GM12878 (cell line): Measurements from ENCODE around the gene MRPL49. TPM values are rescaled to one million over a fixed set of nuclear protein-coding genes. Genes with fewer than 3 reads are reported as not detected.
"Not testable (repeated sequence)": the region's sequence is repeated elsewhere in the genome, so short reads cannot be mapped to it uniquely, and the experiment has no call there.

Experiments
- ATAC-seq: fragments of 200-7000 bp; cut with Tn5 transposase; 3 replicates; pipeline ENCODE4 v1.9.1; 2020; ENCODE audit warnings: mild to moderate bottlenecking, moderate library complexity
- BruUV-seq: library from RNA; stranded (reverse); fragments of 400-500 nt; replicated peaks from 2 replicates; lab custom pipeline; 2021; lab: Mats Ljungman, UMichigan
- CTCF ChIA-PET: fragments of 300-600 bp; sonication (Branson Sonifier 250); formaldehyde crosslinking; extraction: SDS; loops from one replicate; lab custom pipeline; 2021; ENCODE audit warnings: inconsistent platforms; lab: Yijun Ruan, JAX
- POLR2A ChIA-PET: fragments of 350-600 bp; formaldehyde crosslinking; extraction: SDS; loops from one replicate; lab custom pipeline; 2021; ENCODE audit warnings: inconsistent platforms; lab: Charles Lee
- RAD21 ChIA-PET: fragments of 300-600 bp; sonication (Branson Sonifier 250); formaldehyde crosslinking; loops from one replicate; lab custom pipeline; 2023; ENCODE audit warnings: antibody characterized with exemption; ENCODE audit not compliant: unreplicated experiment; lab: Charles Lee
- SMC1A ChIA-PET: fragments of 300-600 bp; sonication (Branson Sonifier 250); formaldehyde crosslinking; loops from one replicate; lab custom pipeline; 2023; ENCODE audit not compliant: unreplicated experiment, uncharacterized antibody; lab: Charles Lee
- DNase-seq: peaks from one replicate; pipeline ENCODE4 v3.0.0-alpha.2; 2011; ENCODE audit warnings: low read depth, low spot score
- FAIRE-seq: peaks from 3 replicates; lab custom pipeline; 2011; peaks lifted over from hg19 to GRCh38; lab: Jason Lieb, UNC
- H2AFZ ChIP-seq: 2 replicates; pipeline ENCODE4 v1.6.0; 2011; ENCODE audit warnings: low read depth, low read length, control low read depth; ENCODE audit not compliant: control insufficient read depth
- H3K27ac ChIP-seq: 2 replicates; pipeline ENCODE4 v1.5.1; 2011; ENCODE audit warnings: control low read depth; ENCODE audit not compliant: control insufficient read depth, insufficient read depth
- H3K27me3 ChIP-seq, 2 experiments: replicated peaks in 1 of 2; 2 replicates each; pipeline versions ENCODE4 v1.6.0 to v1.6.1; 2011; ENCODE audit warnings: low read length in 1 of 2; ENCODE audit not compliant: control insufficient read depth in 2 of 2, insufficient read depth in 2 of 2
- H3K36me3 ChIP-seq, 2 experiments: 2 replicates each; pipeline ENCODE4 v1.5.1; 2011; ENCODE audit warnings: low read length in 1 of 2; ENCODE audit not compliant: control insufficient read depth in 2 of 2, insufficient read depth in 2 of 2
- H3K4me1 ChIP-seq: 2 replicates; pipeline ENCODE4 v1.6.1; 2011; ENCODE audit warnings: mild to moderate bottlenecking, low read length, moderate library complexity, mixed read lengths; ENCODE audit not compliant: control insufficient read depth, insufficient read depth
- H3K4me2 ChIP-seq: 2 replicates; pipeline ENCODE4 v1.6.0; 2011; ENCODE audit warnings: control low read depth; ENCODE audit not compliant: control insufficient read depth, insufficient read depth
- H3K4me3 ChIP-seq: fragments of 200-600 bp; sonication (generic); 2 replicates; pipeline ENCODE4 v1.5.1; 2016
- H3K79me2 ChIP-seq: 2 replicates; pipeline ENCODE4 v1.6.0; 2011; ENCODE audit warnings: low read length; ENCODE audit not compliant: control insufficient read depth, insufficient read depth
- H3K9ac ChIP-seq: 2 replicates; pipeline ENCODE4 v1.8.0; 2011; ENCODE audit warnings: low read length, control low read depth, mixed read lengths; ENCODE audit not compliant: control insufficient read depth, insufficient read depth
- H3K9me3 ChIP-seq: replicated peaks from 3 replicates; pipeline ENCODE4 v1.5.1; 2011; ENCODE audit warnings: mild to moderate bottlenecking, low read length; ENCODE audit not compliant: control insufficient read depth, insufficient read depth
- H4K20me1 ChIP-seq: 2 replicates; pipeline ENCODE4 v1.6.0; 2011; ENCODE audit not compliant: control insufficient read depth, insufficient read depth
- KLF5 ChIP-seq: fragments of 450-650 bp; IDR thresholded peaks from 2 replicates; pipeline ENCODE4 v1.6.1; 2014; ENCODE audit warnings: mild to moderate bottlenecking; ENCODE audit not compliant: partially characterized antibody
- ZNF217 ChIP-seq: fragments of 450-650 bp; IDR thresholded peaks from 2 replicates; pipeline ENCODE4 v1.6.1; 2017; ENCODE audit warnings: antibody characterized with exemption, mild to moderate bottlenecking
- WGBS: methylation state at CpG from one replicate; pipeline ENCODE4 v1.1.6; 2016; ENCODE audit warnings: low lambda C conversion rate; ENCODE audit not compliant: insufficient replicate concordance, insufficient coverage; ENCODE audit errors: missing lambda C conversion rate; 5-methylcytosine and 5-hydroxymethylcytosine counted together
- in situ Hi-C: fragments of 300-500 bp; cut with MboI; formaldehyde crosslinking; loops from 9 replicates; pipeline ENCODE4 v1.14.3; 2018; ENCODE audit warnings: mixed read lengths
- intact Hi-C: fragments of 100-400 bp; cut with micrococcal nuclease; formaldehyde crosslinking; loops from one replicate; pipeline ENCODE4 v1.14.2; 2022; ENCODE audit not compliant: unreplicated experiment
- polyA plus RNA-seq, 11 experiments: library from polyadenylated mRNA; depleted of rRNA in 4 of 11; unstranded in 6 of 11; stranded (reverse) in 5 of 11; fragments of >200 nt; fragmentation: Nextera tagmentation in 4 of 11; fragmentation: Illumina TruSeq in 1 of 11; extraction: Ambion mirVana in 4 of 11; extraction: Trizol in 1 of 11; gene quantifications; 1 replicate in 1 of 11; 2 replicates in 10 of 11; pipeline versions ENCODE4 v1.2.1 to v1.2.3, GENCODE V29; 2011 to 2016; ENCODE audit warnings: inconsistent platforms in 2 of 11, missing spikeins in 2 of 11, low read depth in 1 of 11
- total RNA-seq, 4 experiments: library from RNA; depleted of rRNA in 3 of 4; stranded (reverse); fragments of >200 nt in 3 of 4; fragmentation: Illumina TruSeq in 1 of 4; extraction: Trizol in 1 of 4; gene quantifications; 2 replicates each; pipeline versions ENCODE4 v1.2.1 to v1.2.3, GENCODE V29; 2013 to 2021
- TF ChIP-seq, protein P1 (sequence below): fragments of 450-650 bp; conservative IDR thresholded peaks from 2 replicates; pipeline ENCODE4 v1.6.1; 2017; ENCODE audit warnings: mild to moderate bottlenecking, moderate library complexity
- TF ChIP-seq, protein P2 (sequence below): IDR thresholded peaks from 2 replicates; pipeline ENCODE4 v1.6.1; 2012; ENCODE audit warnings: mild to moderate bottlenecking, low read depth, low read length
- TF ChIP-seq, protein P3 (sequence below): IDR thresholded peaks from 2 replicates; pipeline ENCODE4 v1.6.1; 2011; ENCODE audit warnings: low read depth, low read length, improper control_type of control experiment, borderline replicate concordance

MRPL49 gene
- total and polyA plus RNA-seq, 10 of the 15 experiments (the other 5 are each of a cell fraction or from before 2014, with no cell fraction given), result 42.0 to 116 (median 71.7) TPM

DNA sequence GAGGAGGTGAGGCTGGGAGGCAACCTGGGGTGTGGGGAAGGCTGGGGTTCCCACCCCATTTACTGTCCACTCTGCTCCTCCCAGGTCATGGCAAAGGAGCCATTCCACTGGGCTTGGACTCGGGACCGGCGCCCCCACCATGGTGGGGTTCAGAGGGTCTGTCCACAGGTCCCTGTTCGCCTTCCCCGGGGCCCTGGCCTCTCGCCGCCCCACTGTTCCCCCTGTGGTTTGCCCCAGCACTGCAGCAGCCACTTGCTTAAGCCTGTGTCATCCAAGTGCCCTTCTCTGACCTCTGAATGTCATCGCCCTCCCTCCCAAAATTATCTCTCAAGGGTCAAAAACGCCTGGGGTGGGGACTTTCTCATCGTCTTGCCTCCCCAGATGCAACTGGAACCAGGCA is 50.5 kb downstream of the MRPL49 start:
- Histone ChIP-seq H3K27ac (no peak overlapping the region), H4K20me1 (no peaks in the 10 kb centered on the region), H3K4me3 (no peak overlapping the region), H3K9me3 (no peaks in the 10 kb centered on the region), H3K27me3 (no peaks in the 10 kb centered on the region), H3K4me1 (peaks cover 6% of the 10 kb centered on the region), H3K4me2 (no peak overlapping the region), H2AFZ (no peak overlapping the region), H3K79me2 (no peaks in the 10 kb centered on the region), H3K9ac (no peak overlapping the region), H3K36me3 (no peaks in the 10 kb centered on the region)
- BruUV-seq, result no TSS peak
- ChIA-PET POLR2A (no interaction called here), RAD21 (no interaction called here), SMC1A (no interaction called here), CTCF (no interaction called here)
- TF ChIP-seq KLF5 (no peak), ZNF217 (no peak)
- TF ChIP-seq, protein P1, sequence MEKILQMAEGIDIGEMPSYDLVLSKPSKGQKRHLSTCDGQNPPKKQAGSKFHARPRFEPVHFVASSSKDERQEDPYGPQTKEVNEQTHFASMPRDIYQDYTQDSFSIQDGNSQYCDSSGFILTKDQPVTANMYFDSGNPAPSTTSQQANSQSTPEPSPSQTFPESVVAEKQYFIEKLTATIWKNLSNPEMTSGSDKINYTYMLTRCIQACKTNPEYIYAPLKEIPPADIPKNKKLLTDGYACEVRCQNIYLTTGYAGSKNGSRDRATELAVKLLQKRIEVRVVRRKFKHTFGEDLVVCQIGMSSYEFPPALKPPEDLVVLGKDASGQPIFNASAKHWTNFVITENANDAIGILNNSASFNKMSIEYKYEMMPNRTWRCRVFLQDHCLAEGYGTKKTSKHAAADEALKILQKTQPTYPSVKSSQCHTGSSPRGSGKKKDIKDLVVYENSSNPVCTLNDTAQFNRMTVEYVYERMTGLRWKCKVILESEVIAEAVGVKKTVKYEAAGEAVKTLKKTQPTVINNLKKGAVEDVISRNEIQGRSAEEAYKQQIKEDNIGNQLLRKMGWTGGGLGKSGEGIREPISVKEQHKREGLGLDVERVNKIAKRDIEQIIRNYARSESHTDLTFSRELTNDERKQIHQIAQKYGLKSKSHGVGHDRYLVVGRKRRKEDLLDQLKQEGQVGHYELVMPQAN, result no peak
- TF ChIP-seq, protein P2, sequence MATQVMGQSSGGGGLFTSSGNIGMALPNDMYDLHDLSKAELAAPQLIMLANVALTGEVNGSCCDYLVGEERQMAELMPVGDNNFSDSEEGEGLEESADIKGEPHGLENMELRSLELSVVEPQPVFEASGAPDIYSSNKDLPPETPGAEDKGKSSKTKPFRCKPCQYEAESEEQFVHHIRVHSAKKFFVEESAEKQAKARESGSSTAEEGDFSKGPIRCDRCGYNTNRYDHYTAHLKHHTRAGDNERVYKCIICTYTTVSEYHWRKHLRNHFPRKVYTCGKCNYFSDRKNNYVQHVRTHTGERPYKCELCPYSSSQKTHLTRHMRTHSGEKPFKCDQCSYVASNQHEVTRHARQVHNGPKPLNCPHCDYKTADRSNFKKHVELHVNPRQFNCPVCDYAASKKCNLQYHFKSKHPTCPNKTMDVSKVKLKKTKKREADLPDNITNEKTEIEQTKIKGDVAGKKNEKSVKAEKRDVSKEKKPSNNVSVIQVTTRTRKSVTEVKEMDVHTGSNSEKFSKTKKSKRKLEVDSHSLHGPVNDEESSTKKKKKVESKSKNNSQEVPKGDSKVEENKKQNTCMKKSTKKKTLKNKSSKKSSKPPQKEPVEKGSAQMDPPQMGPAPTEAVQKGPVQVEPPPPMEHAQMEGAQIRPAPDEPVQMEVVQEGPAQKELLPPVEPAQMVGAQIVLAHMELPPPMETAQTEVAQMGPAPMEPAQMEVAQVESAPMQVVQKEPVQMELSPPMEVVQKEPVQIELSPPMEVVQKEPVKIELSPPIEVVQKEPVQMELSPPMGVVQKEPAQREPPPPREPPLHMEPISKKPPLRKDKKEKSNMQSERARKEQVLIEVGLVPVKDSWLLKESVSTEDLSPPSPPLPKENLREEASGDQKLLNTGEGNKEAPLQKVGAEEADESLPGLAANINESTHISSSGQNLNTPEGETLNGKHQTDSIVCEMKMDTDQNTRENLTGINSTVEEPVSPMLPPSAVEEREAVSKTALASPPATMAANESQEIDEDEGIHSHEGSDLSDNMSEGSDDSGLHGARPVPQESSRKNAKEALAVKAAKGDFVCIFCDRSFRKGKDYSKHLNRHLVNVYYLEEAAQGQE, result no peak
- TF ChIP-seq, protein P3, sequence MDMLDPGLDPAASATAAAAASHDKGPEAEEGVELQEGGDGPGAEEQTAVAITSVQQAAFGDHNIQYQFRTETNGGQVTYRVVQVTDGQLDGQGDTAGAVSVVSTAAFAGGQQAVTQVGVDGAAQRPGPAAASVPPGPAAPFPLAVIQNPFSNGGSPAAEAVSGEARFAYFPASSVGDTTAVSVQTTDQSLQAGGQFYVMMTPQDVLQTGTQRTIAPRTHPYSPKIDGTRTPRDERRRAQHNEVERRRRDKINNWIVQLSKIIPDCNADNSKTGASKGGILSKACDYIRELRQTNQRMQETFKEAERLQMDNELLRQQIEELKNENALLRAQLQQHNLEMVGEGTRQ, result no peak
- intact Hi-C loops, result no loop called here
- ATAC-seq, result no peak
- 81% methylated on average over 10 of the region's 10 CpGs for WGBS
- FAIRE-seq, result no peak
- no peak for DNase-seq
- in situ Hi-C loops, result no loop called here

DNA sequence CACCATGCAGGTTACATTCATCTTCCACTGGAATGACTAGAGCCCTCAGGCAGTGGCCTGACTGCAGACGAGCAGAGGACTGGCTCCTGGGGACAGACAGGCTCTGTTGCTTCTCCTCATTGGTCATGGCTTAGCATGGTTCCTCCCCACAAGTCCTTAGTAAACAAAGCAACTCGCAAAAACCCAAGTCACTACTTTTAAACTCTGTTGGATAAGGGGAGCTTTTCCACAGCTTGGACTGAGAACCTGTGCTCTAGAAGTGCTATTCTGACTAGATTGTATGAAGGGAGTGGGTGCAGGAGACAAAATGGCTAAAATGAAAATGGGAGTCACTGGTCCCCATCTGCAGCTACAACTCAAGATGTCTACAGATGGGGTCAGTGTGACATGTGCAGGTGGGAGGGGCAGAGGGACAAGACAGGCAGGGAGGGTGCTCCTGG is 52.5 kb downstream of the MRPL49 start:
- in situ Hi-C loops, H3K4me3 ChIP-seq, H3K4me1 ChIP-seq, H3K79me2 ChIP-seq, H3K9ac ChIP-seq, FAIRE-seq, DNase-seq, H3K4me2 ChIP-seq, H3K27ac ChIP-seq, intact Hi-C loops, H2AFZ ChIP-seq, POLR2A ChIA-PET, H4K20me1 ChIP-seq, H3K9me3 ChIP-seq, BruUV-seq, ATAC-seq, H3K27me3 ChIP-seq, H3K36me3 ChIP-seq: not testable (repeated sequence)
- ChIA-PET CTCF (interaction anchor here (1.8 kb wide), 1 partner anchor 64 kb away, joined by 3 read pairs; no protein-coding TSS in a partner anchor), SMC1A (interaction anchor here (1.0 to 1.2 kb wide), 2 partner anchors 22 to 56 kb away, joined by 3 read pairs; no protein-coding TSS in a partner anchor), RAD21 (interaction anchor here (1.5 kb wide), 1 partner anchor 53 kb away, joined by 4 read pairs; the partner anchor contains the start of genes FAU and MRPL49)
- 61% methylated on average over 2 of the region's 2 CpGs for whole genome bisulfite sequencing
